H54 (cell line): Measurements from ENCODE around the gene DROSHA.

Source experiments
- DNase-seq: peaks from one replicate; pipeline ENCODE4 v3.0.0; 2011; ENCODE audit warnings: low spot score, mixed read lengths; ENCODE audit not compliant: insufficient read length
- FAIRE-seq: peaks from 3 replicates; lab custom pipeline; 2011; peaks lifted over from hg19 to GRCh38; lab: Jason Lieb, UNC
- POLR2A ChIP-seq: IDR thresholded peaks from 2 replicates; pipeline ENCODE4 v1.6.1; 2011; ENCODE audit warnings: low read depth, mild to moderate bottlenecking, low read length

DROSHA gene

DNA sequence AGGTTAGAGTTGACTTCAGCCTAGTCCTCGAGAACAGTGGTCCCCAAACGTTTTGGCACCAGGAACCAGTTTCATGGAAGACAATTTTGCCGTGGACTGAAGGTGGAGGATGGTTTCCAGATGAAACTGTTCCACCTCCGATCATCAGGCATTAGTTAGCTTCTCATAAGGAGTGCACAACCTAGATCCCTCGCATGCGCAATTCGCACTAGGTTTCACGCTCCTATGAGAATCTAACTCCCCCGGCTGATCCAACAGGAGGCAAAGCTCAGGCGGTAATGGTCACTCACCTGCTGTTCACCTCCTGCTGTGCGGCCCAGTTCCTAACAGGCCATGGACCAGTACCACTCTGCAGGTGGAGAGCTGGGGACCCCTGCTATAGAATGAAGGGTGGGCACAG lies 174.9 kb downstream of the DROSHA start:
- DNase-seq, result no peak
- FAIRE-seq, result no peak
- no peak for TF ChIP-seq POLR2A

- no peak for TF ChIP-seq POLR2A
- DNase-seq (no peak), FAIRE-seq (no peak)
Measured at GRCh38 chr5:31355337-31355736, 176.6 kb downstream of the DROSHA start.
